Activated T-helper 1 cell treated with anti-CD3 and anti-CD28 coated beads, Interleukin-12 subunit alpha, Interleukin-12 subunit beta, Interleukin-2, Interleukin-4 antibody, amounts not matched to agents 30 ng/mL and 10 ng/mL and 1 ng/mL, durations not matched to agents 14 hours and 24 hours and 36 hours (primary cell): Measurements from ENCODE around the gene AKR1C1. TPM values are rescaled to one million over a fixed set of nuclear protein-coding genes. Genes with fewer than 3 reads are reported as not detected.
"Not testable (repeated sequence)": the region's sequence is repeated elsewhere in the genome, so short reads cannot be mapped to it uniquely, and the experiment has no call there.

Source experiments
- DNase-seq: peaks from one replicate; pipeline ENCODE4 v3.0.0; 2021; ENCODE audit warnings: low spot score
- H3K27ac Mint-ChIP-seq: one replicate; pipeline ENCODE4 v1.8.0; 2021; ENCODE audit warnings: mild to moderate bottlenecking, mixed read lengths
- H3K27me3 Mint-ChIP-seq: one replicate; pipeline ENCODE4 v1.8.0; 2022; ENCODE audit warnings: mild to moderate bottlenecking, moderate library complexity, mixed read lengths; ENCODE audit not compliant: insufficient read depth
- H3K36me3 Mint-ChIP-seq: one replicate; pipeline ENCODE4 v1.8.0; 2021; ENCODE audit warnings: low read depth, mixed read lengths
- H3K4me1 Mint-ChIP-seq: one replicate; pipeline ENCODE4 v1.8.0; 2021; ENCODE audit warnings: low read depth, mixed read lengths
- H3K4me3 Mint-ChIP-seq: one replicate; pipeline ENCODE4 v1.8.0; 2021; ENCODE audit warnings: mild to moderate bottlenecking, moderate library complexity, mixed read lengths
- H3K9me3 Mint-ChIP-seq: one replicate; pipeline ENCODE4 v1.8.0; 2021; ENCODE audit warnings: mixed read lengths
- intact Hi-C: fragments of 100-400 bp; cut with micrococcal nuclease; formaldehyde crosslinking; loops from one replicate; pipeline ENCODE4 v1.15.1; 2024
- total RNA-seq: library from RNA; stranded (reverse); gene quantifications from 2 replicates; pipeline ENCODE4 v1.2.3, GENCODE V29; 2022

Gene AKR1C1
- total RNA-seq, 1 donor from 2014 or later, result 0.29 TPM

GRCh38 chr10:5019770-5020612, 56.8 kb downstream of the AKR1C1 start:
- DNase-seq, H3K9me3 Mint-ChIP-seq, intact Hi-C loops, H3K4me1 Mint-ChIP-seq, H3K36me3 Mint-ChIP-seq, H3K4me3 Mint-ChIP-seq, H3K27me3 Mint-ChIP-seq, H3K27ac Mint-ChIP-seq: not testable (repeated sequence)

GRCh38 chr10:5021624-5022290, 58.5 kb downstream of the AKR1C1 start:
- H3K4me1 Mint-ChIP-seq, intact Hi-C loops, H3K36me3 Mint-ChIP-seq, H3K27me3 Mint-ChIP-seq, DNase-seq, H3K27ac Mint-ChIP-seq, H3K4me3 Mint-ChIP-seq, H3K9me3 Mint-ChIP-seq: not testable (repeated sequence)

DNA sequence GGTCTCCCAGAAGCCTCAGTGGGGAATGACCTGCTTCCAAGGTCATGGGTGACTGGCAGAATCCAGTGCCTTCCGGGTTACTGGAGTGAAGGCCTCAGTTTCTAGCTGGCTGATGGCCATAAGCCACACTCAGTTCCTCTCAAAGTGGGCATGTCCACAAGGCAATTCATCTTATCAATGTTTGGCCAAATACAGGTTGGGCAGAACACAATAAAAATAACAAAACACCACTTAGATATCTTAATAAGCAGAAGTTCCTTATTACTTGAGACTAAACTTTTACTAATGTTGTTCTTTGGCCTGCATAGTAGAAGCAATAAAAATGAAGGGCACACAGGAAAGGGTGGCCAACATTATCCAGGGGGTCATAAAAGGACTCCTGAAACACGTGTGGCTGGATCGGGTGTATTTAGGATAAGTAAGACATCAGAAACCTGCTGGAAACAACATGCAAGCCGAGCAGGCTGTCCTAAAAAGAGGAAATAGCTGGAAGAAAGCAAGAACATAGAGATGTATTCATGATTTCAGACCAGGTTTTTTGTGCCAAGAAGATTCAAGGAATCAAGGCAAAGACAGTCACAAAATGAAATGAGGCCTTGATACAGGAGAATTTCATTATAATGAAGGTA, 60.1 kb downstream of the AKR1C1 start:
- Mint-ChIP-seq H3K4me3 (no peak overlapping the region), H3K27ac (no peak overlapping the region), H3K27me3 (no peaks in the 10 kb centered on the region), H3K9me3 (no peaks in the 10 kb centered on the region), H3K4me1 (no peaks in the 10 kb centered on the region), H3K36me3 (no peaks in the 10 kb centered on the region)
- no peak for DNase-seq
- intact Hi-C loops, result no loop called here

DNA sequence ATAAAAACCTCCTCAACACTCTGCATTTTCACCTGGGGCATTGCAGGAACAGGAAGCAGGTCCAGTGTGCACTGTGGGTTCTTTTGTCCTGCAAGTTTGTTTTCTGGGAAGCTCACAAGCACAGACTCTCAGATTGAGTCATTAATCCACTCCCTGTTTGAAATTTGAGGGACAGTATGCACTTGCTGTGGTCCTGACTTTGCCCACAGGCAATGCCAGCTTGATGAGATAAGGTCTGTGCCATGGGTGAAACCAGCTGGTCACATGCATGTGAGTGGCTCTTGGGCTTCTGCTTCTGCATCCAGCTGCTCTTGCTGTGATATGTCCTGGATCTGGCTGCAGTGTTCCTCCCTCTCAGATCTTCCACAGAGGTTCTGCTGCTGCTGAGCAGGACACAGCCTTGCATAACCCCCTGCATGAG, 62.3 kb downstream of the AKR1C1 start:
- H3K4me3 Mint-ChIP-seq, H3K4me1 Mint-ChIP-seq, H3K27me3 Mint-ChIP-seq, intact Hi-C loops, DNase-seq, H3K27ac Mint-ChIP-seq, H3K36me3 Mint-ChIP-seq, H3K9me3 Mint-ChIP-seq: not testable (repeated sequence)

DNA sequence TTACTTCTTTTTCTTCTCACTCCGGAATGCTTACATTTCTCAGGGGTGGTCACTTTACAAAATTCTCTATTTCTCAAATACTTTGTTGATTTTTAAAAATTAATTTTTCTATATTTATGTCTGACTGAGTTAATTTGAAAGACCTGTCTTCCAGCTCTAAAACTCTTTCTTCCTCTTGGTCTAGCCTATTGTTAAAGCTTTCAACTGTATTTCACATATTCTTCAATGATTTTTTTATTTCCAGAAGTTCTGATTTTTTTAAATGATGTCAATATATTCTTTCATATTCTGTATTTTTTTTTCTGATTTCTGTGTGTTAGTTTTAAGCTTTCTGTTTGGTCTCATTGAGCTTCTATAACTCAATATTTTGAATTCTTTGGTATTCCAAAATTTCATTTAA, 67.8 kb downstream of the AKR1C1 start:
- intact Hi-C loops, result no loop called here
- DNase-seq, result no peak
- Mint-ChIP-seq H3K4me3 (no peak overlapping the region), H3K9me3 (peaks cover 38% of the 10 kb centered on the region), H3K27me3 (no peaks in the 10 kb centered on the region), H3K27ac (no peak overlapping the region), H3K36me3 (no peaks in the 10 kb centered on the region), H3K4me1 (no peaks in the 10 kb centered on the region)

GRCh38 chr10:5031588-5031987, 68.4 kb downstream of the AKR1C1 start:
- H3K27ac Mint-ChIP-seq, H3K27me3 Mint-ChIP-seq, intact Hi-C loops, H3K4me1 Mint-ChIP-seq, H3K4me3 Mint-ChIP-seq, DNase-seq, H3K36me3 Mint-ChIP-seq: not testable (repeated sequence)
- H3K9me3 Mint-ChIP-seq, result peaks cover 38% of the 10 kb centered on the region

DNA sequence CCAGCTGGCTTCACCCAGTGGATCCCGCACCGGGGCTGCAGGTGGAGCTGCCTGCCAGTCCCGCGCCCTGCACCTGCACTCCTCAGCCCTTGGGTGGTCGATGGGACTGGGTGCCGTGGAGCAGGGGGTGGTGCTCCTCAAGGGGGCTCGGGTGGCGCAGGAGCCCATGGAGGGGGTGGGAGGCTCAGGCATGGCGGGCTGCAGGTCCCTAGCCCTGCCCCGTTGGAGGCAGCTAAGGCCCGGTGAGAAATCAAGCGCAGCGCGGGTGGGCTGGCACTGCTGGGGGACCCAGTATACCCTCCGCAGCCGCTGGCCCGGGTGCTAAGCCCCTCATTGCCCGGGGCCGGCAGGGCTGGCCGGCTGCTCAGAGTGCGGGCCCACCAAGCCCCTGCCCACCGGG, 69.2 kb downstream of the AKR1C1 start:
- H3K4me3 Mint-ChIP-seq, H3K4me1 Mint-ChIP-seq, DNase-seq, H3K27ac Mint-ChIP-seq, H3K27me3 Mint-ChIP-seq, H3K36me3 Mint-ChIP-seq, intact Hi-C loops: not testable (repeated sequence)
- H3K9me3 Mint-ChIP-seq, result peaks cover 38% of the 10 kb centered on the region

Other genes with a start within 250 kb of the AKR1C1 start
- 6.2 and 6.6 TPM in 2 replicates for gene AKR1E2, start 137.2 kb upstream of the AKR1C1 start, total RNA-seq
- gene AKR1C2, start 40.4 kb downstream of the AKR1C1 start, total RNA-seq, result not detected in 2 replicates
- gene AKR1C3, start 131.0 kb downstream of the AKR1C1 start, total RNA-seq, result 0.26 TPM in 1 of 2 replicates, not detected in the other
- 0.22 and 0.34 TPM in 2 replicates for gene AKR1C8, start 221.7 kb downstream of the AKR1C1 start, total RNA-seq
- gene AKR1C4, start 233.4 kb downstream of the AKR1C1 start, total RNA-seq, result not detected in 2 replicates